Measurements from ENCODE around the gene KCNQ1.

Gene KCNQ1

DNA sequence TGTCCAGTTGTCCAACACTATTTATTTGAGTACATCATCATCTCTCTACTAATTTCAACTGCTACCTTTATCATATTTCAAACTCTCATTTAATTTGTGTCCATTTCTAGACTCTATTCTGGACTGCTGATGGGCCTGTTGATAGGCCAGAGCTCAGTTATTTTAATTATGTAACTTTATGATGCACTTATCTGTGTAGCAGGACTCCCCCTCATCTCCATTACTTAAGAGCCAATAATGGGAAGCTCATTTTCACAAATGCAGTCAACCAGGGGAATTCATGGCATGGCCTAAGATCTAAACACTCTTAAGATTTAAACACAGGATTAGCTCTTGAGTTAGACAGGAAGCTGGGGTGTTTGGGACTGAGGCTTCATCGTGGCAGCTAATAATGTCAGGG is 233.6 kb downstream of the KCNQ1 start:
- Mint-ChIP-seq H3K4me1 (peaks cover 42% of the 10 kb centered on the region), H3K27ac (no peak overlapping the region), H3K27me3 (no peaks in the 10 kb centered on the region), H3K9me3 (no peaks in the 10 kb centered on the region), H3K4me3 (no peak overlapping the region), H3K36me3 (no peaks in the 10 kb centered on the region)
- ATAC-seq, result no peak

DNA sequence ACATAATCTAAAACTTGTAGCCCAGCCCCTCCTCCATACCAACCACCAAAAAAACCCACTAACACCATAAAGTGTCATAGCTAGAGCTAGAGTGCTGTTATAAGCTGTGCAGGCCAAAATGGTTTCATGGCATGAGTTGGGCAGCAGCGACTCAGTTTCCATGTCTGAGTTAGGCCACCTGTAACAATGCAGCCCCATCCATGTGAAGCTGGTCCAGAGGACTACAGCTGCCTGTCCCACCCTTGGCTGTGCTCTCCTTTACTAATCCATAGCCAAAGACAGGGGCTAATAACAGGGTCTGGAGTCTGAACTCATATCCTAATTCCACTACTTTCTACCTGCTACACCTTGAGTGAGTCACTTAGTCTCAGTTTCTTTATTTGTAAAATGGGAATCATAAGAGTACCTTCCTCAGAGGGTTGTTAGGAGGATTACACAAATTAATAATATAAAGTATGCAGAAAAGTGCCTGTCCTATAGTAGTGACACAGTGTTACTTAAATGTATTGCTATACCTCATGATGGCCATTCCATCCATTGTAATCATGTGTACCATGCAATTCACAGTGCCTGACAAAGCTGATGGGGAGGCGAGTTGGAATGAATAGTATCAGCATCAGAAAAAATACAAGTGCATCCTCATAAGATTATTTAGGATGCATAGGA is 234.3 kb downstream of the KCNQ1 start:
- Mint-ChIP-seq H3K4me1 (peaks cover 36% of the 10 kb centered on the region), H3K36me3 (no peaks in the 10 kb centered on the region), H3K9me3 (no peaks in the 10 kb centered on the region), H3K4me3 (no peak overlapping the region), H3K27ac (no peak overlapping the region), H3K27me3 (no peaks in the 10 kb centered on the region)
- ATAC-seq, result no peak

DNA sequence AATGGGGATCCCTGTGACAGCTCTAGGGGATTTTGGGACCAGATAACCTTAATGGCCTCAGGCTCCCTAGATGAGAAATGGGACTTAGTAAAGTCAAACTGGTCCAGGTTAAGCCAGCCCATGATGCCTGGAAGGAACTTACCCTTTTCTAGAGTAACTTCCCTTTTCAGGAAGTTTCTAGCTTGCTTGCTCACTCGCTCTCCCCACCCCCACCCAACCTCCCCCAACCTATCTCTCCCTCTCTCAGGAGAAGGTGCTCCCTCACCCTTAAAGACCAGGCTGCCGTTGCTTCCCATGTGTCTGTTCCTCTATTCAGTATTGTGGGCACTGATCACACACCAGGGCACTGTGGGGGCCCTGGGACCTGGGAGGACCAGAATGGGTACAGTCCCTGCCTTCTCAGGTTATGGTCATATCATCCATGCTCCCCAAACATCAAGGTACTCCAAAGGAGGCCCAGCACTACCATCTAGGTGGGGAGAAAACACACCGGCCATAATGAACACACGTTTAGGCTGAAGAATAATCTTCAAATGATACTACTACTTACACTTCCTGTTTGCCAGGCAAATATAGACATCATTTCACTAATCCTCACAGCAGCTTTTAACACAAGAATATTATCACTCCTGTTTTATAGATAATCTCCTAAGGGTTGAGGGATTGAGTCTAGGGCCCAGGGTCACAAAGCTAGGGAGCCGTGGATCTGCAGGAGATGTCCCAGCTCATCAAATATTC is 236.8 kb downstream of the KCNQ1 start:
- peaks cover 25% of the 10 kb centered on the region for H3K4me1 Mint-ChIP-seq
- H3K9me3 Mint-ChIP-seq, result no peaks in the 10 kb centered on the region
- H3K27me3 Mint-ChIP-seq, result no peaks in the 10 kb centered on the region
- H3K36me3 Mint-ChIP-seq, result no peaks in the 10 kb centered on the region
- H3K4me3 Mint-ChIP-seq, result no peak overlapping the region
- ATAC-seq, result peak; percentile 20
- H3K27ac Mint-ChIP-seq, result peak overlapping the region; percentile 51

DNA sequence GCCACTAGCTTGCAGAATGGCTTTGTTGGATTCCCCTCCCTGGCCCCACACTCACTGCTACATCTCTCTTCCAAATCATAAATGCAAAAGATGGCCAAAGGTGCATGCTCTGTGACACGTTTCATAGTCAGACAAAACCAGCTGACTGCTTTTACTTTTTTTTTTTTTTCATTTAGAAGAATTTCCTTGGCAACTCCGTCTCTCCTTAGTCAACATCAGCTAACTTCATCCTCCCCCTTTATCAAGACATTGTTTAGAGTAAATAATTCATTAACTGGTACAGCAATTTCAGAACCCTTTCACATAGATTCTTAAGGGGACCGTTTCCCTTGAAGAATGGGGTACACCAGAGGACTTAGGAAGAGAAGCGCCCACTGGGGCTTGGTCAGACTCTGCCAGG is 239.0 kb downstream of the KCNQ1 start:
- no peak for ATAC-seq
- Mint-ChIP-seq H3K27me3 (no peaks in the 10 kb centered on the region), H3K27ac (no peak overlapping the region), H3K9me3 (no peaks in the 10 kb centered on the region), H3K4me1 (peaks cover 17% of the 10 kb centered on the region), H3K36me3 (no peaks in the 10 kb centered on the region), H3K4me3 (no peak overlapping the region)

DNA sequence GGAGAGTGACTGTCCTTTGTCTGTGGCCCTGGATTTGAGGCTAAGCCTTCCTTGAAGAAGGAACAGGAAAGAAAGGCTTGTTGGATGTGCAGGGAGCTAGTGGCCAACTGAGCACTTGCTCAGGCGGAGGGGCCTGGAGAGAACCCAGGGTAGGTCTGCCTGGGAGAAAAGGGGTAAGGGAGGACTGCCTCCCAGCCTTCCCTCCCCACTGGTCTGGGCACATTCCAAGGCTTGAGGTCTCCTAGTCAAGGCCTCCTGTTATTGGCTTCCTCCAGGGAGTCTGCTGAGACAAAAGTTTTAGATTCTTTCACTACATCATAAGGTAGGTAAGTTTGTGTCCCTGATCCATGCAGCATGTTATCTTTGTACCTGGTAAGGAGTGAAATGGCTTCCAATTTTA is 239.8 kb downstream of the KCNQ1 start:
- no peak for ATAC-seq
- Mint-ChIP-seq H3K27me3 (no peaks in the 10 kb centered on the region), H3K27ac (no peak overlapping the region), H3K36me3 (no peaks in the 10 kb centered on the region), H3K4me1 (peaks cover 17% of the 10 kb centered on the region), H3K9me3 (no peaks in the 10 kb centered on the region), H3K4me3 (no peak overlapping the region)

DNA sequence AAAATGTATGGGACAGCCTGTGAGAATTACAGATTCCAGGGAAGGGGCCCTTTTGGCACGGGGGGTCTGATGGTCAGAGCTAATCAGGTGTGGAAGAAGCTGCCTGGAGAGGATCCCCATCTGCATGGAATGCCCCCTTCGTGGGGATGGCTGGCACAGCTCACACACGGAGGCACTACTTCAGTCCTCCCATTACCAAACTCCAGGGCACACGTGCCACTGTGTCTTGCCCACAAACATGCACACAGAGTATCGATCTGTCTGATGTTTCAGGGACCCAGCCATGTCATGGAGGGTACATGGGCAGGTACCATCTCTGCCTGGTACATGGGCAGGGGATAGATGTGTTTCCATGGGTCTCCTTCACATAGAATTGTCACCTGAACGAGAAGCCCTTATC is 240.2 kb downstream of the KCNQ1 start:
- no peaks in the 10 kb centered on the region for H3K9me3 Mint-ChIP-seq
- no peak overlapping the region for H3K27ac Mint-ChIP-seq
- H3K36me3 Mint-ChIP-seq, result peaks cover 2% of the 10 kb centered on the region
- ATAC-seq, result no peak
- H3K4me3 Mint-ChIP-seq, result no peak overlapping the region
- H3K4me1 Mint-ChIP-seq, result peaks cover 21% of the 10 kb centered on the region
- H3K27me3 Mint-ChIP-seq, result no peaks in the 10 kb centered on the region

DNA sequence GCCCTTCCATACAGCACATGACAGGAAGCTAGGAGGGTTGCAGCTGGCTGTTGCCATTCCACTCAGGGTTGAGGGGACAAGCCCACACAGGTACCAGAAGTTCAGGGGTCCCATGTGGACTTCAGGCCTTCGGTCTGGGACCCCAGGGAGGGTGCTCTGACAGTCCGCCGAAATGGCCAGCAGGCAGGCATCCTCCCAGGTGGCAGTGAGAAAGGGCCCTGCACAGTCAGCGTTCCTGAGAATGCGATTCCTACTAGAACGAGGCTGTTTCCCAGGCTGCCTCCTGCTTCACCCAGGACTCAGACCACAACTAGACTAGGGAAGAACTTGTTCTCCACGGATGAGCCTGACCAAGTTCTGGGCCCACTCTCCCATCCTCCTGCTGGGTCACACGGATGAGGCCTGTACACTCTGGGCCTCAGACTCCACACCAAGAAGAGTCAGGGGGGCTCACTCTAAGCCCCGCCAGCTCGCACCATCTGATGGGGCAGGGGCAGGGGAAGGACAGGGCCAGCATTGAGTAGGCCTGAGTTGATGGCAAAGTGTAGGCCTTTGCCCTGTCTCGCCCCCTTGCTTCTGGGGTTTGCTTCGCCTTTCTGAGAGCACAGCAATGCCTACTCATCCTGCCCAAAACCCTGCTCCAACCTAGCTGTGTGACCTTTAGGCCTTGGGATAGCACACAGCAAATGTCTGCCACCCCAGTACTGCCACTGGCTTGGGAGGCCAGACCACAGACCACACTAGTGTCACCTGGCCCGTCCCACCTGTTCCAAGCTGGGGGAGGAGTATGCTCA is 241.0 kb downstream of the KCNQ1 start:
- Mint-ChIP-seq H3K36me3 (peaks cover 5% of the 10 kb centered on the region), H3K9me3 (no peaks in the 10 kb centered on the region), H3K4me1 (peaks cover 24% of the 10 kb centered on the region), H3K4me3 (no peak overlapping the region), H3K27me3 (no peaks in the 10 kb centered on the region), H3K27ac (no peak overlapping the region)
- no peak for ATAC-seq

DNA sequence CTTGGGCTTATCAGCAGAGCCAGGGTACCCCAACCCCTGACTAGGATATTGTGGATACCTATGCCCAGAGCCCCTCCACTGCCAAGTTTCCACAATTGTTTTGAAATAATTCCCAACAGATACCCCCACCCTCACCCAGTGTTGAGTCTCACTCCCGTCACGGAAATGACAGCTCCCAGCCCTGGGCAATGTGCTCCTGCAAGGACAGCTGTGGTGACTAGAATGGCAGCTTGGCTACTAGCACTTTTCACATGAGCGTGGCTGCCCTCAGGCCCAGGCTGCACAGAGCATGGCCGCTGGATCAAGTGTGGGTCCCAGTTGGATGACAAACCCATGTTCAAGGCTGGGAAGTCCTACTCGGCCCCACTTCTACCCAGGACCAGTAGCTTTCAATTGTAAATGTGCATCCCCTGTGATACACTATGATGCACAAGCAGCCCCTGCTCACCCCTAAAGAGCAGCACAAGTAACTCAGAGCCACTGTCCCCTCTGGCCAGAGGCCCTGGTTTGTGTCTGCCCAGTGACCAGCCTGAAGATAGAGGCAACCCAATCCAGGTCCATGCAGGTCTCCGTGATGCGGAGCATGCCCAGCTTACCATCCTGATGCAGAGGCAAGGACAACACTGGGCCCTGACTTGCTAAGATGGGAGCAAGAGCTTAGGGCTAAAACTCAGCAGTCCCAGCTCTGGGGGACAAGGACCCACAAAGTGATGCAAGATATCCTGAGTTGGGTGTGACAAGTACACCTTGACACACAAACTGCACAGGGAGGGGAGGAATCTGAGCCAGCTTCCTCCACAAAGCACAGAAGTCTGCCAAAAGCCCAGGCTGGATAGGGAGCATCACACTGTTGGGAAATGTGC is 241.8 kb downstream of the KCNQ1 start:
- Mint-ChIP-seq H3K27me3 (no peaks in the 10 kb centered on the region), H3K9me3 (no peaks in the 10 kb centered on the region), H3K4me1 (peaks cover 15% of the 10 kb centered on the region), H3K4me3 (no peak overlapping the region), H3K36me3 (peaks cover 5% of the 10 kb centered on the region), H3K27ac (no peak overlapping the region)
- no peak for ATAC-seq

DNA sequence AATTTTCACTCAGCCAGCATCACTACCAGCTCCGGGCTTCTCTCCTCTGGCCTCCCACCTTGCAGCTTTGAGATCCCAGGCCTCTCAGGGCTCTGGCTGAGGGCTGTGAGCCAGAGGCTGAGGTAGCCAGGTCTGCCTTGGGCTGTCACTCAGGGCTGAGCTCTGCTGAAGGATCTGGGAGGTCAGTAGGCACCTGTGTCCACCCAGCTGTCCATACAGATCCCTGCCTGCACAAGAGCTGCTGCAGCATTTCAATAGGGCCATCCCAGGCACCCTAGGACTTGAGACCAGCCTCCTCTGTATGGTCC is 242.4 kb downstream of the KCNQ1 start:
- Mint-ChIP-seq H3K9me3 (no peaks in the 10 kb centered on the region), H3K27ac (no peak overlapping the region), H3K36me3 (peaks cover 5% of the 10 kb centered on the region), H3K4me1 (peaks cover 15% of the 10 kb centered on the region), H3K27me3 (no peaks in the 10 kb centered on the region), H3K4me3 (no peak overlapping the region)
- ATAC-seq, result no peak

DNA sequence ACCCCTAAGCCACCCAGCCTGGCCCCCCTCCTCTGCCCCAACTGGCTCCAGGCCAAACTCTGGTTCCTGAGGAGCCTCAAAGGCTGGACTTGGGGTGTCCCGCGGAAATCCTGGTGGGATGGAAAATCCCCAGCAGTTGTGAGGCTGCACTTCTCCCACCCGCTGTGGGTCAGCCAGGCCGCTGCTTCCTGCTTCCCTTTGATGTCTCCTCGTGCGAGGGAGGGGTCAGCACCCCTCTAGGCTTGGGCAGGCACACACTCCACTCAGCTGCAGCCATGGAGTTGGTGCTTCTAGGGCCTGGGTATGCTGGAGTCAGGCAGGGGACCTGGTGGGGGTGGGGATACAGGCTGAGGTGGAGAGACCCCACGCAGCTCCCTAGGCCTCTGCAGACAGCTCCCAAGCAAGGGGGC is 243.0 kb downstream of the KCNQ1 start:
- no peaks in the 10 kb centered on the region for H3K9me3 Mint-ChIP-seq
- H3K27ac Mint-ChIP-seq, result no peak overlapping the region
- peaks cover 19% of the 10 kb centered on the region for H3K4me1 Mint-ChIP-seq
- no peak overlapping the region for H3K4me3 Mint-ChIP-seq
- H3K36me3 Mint-ChIP-seq, result peaks cover 5% of the 10 kb centered on the region
- ATAC-seq, result no peak
- H3K27me3 Mint-ChIP-seq, result no peaks in the 10 kb centered on the region

DNA sequence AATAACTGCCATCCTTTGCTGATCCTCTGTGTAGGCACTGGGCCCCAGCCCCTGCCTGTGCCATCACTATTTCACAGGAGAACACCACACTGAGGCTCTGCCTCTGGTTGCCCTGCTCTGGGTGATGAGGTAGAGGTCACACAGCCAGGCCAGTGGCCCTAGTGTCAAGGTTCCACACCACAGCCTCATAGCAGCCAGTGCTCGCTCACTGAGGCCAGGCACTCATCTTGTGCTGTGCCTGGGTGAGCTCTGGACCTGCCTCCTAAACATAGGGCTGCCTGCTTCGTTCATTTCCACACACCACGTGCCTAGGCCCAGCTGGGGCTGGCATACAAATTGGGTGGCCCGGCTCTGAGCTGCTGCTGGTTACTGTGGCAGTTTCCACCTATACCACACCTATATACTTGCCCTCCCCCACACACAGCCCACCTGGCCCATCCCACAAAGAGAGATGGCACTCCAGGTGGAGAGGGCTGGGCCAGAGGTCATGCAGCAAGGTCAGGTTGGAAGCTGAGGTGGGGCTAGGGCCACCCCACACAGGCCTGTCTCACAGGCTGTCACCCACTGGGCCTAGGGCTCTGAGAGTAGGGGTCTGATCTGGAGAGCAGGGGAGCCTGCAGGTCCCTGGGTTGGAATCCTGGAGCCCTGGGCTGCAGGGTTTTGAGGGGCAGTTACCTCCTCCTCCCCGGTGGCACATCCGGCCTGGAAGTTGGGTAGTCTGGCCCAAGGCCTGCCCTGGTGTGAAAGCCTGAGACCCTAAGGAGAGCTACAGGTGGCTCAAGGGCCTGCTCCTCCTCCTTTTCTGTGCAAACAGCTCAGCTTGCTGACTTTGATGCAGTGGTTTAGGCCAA is 243.8 kb downstream of the KCNQ1 start:
- no peak overlapping the region for H3K4me3 Mint-ChIP-seq
- no peaks in the 10 kb centered on the region for H3K27me3 Mint-ChIP-seq
- H3K4me1 Mint-ChIP-seq, result peaks cover 22% of the 10 kb centered on the region
- peaks cover 5% of the 10 kb centered on the region for H3K36me3 Mint-ChIP-seq
- no peaks in the 10 kb centered on the region for H3K9me3 Mint-ChIP-seq
- no peak for ATAC-seq
- H3K27ac Mint-ChIP-seq, result no peak overlapping the region

DNA sequence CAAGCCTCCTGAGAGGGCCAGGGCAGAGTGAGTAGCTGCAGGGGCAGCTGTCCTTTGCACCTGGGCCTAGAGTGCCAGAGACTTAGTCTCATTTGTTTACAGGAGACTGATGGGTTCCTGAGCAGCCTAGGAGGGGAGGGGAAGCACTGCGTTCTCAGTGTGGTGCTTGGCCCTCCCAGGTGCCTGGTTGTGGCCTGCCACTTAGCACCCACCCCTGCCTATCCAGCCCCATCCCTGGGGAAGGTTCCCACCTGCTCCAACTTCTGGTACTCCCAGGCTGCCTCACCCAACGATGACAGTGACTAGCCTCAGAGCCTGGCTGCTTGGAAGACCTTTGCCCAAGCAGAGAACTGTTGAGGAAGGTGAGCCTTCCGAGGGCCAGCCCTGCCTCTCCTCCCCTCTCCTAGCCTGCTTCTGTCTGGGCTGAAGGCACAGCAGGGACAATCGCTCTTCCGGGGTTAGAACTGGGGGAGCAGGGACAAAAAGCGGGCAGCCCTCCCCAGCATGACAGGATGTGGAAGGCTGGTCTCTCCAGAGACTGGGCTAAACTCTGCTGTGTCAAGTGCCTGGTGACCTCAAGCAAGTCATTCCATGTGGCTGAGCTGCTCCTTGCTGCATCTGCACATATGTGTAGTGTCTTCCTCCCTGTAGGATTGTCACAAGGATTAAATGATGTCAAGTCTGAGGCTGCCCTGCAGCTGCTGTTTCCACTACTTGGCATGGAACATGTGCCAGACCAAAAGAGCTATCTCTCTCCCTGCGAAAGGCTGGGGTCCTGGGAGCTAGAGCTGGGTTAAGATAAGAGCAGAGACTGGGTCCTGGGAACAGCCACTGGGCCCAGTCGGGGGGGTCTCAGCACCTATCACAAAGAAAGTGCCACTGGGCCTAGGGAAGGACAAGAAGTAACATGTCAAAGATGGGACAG is 245.1 kb downstream of the KCNQ1 start:
- Mint-ChIP-seq H3K36me3 (peaks cover 5% of the 10 kb centered on the region), H3K4me3 (no peak overlapping the region), H3K9me3 (no peaks in the 10 kb centered on the region), H3K4me1 (peaks cover 35% of the 10 kb centered on the region), H3K27me3 (no peaks in the 10 kb centered on the region), H3K27ac (no peak overlapping the region)
- no peak for ATAC-seq

DNA sequence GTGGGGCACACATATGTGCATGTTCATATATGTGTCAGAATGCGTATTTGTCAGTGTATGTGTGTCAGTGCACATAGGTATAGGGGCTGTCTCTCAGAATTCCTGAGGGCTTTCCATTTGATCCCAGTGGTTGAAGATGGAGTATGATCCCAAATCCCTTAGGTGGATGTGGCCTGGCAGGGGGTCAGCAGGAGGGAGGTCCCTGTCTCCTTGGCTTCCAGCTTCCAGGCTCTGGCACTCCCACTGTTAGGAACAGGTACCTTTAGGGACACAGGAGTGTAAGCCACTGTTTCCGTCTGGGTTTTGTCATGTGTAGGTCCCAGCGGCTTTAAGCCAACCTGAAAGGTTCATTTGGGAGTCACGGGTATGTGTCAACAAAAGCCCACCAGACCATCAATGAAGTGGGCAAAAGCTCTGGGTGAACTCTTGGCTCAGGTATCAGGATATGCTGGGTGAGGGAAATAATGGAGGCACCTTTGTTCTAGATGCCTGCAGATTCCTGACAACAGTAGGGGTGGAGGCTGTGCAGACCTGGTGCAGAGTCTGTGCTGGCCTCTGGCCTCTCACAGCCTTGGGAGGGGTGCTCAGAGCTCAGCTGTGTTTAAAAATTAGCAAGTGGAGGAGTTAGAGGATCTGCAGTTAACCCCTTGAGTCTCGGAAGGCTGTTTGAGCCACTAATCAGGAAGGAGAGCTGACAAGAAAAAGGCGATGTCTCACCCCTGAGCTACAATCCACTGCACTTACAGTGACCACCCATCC is 246.0 kb downstream of the KCNQ1 start:
- Mint-ChIP-seq H3K27ac (no peak overlapping the region), H3K4me1 (peaks cover 43% of the 10 kb centered on the region), H3K9me3 (no peaks in the 10 kb centered on the region), H3K27me3 (no peaks in the 10 kb centered on the region), H3K4me3 (no peak overlapping the region), H3K36me3 (peaks cover 12% of the 10 kb centered on the region)
- no peak for ATAC-seq

Measured in stimulated activated memory B cell treated with anti-CD40 and anti-IgM and Interleukin-4, amounts not matched to agents 10 μg/mL and 1 μg/mL and 100 μg/mL, for 72 hours (primary cell).